Activated CD4-positive, alpha-beta T cell treated with anti-CD3 and anti-CD28 coated beads, Interleukin-2, amount 50 U/mL, for 24 hours (primary cell): ENCODE data around the gene TBXAS1.

Experiments
- DNase-seq, 2 donors: peaks; one replicate each; pipeline ENCODE4 v3.0.0-alpha.2; 2020; ENCODE audit warnings: low read depth in 1 of 2, low spot score in 1 of 2

TBXAS1 gene

GRCh38 chr7:139829025-139829774 is at the start of gene TBXAS1:
TBXAS1 (plus strand) TSS chr7:139829264; CDS start chr7:139829391, 127 bp downstream.
- no peak for DNase-seq

- no peak for DNase-seq
Observed at GRCh38 chr7:139782932-139783331, 46.1 kb upstream of the TBXAS1 start.

GRCh38 chr7:139783647-139784385 is 45.2 kb upstream of the TBXAS1 start:
- DNase-seq = no peak

GRCh38 chr7:139784648-139785047 is 44.4 kb upstream of the TBXAS1 start:
- no peak for DNase-seq

GRCh38 chr7:139791316-139791715 is 37.7 kb upstream of the TBXAS1 start:
- DNase-seq = no peak

GRCh38 chr7:139797607-139798006 is 31.5 kb upstream of the TBXAS1 start:
- DNase-seq = no peak

- DNase-seq = no peak
Observed at GRCh38 chr7:139798221-139798620, 30.8 kb upstream of the TBXAS1 start.

GRCh38 chr7:139798892-139799291 is 30.2 kb upstream of the TBXAS1 start:
- DNase-seq = no peak

- no peak for DNase-seq
Observed at GRCh38 chr7:139799586-139799985, 29.5 kb upstream of the TBXAS1 start.

- no peak for DNase-seq
Observed at GRCh38 chr7:139804571-139804970, 24.5 kb upstream of the TBXAS1 start.

- no peak for DNase-seq
Observed at GRCh38 chr7:139807009-139807408, 22.1 kb upstream of the TBXAS1 start.

GRCh38 chr7:139808427-139808826 is 20.6 kb upstream of the TBXAS1 start:
- no peak for DNase-seq

- DNase-seq = no peak
Observed at GRCh38 chr7:139808846-139809442, 20.1 kb upstream of the TBXAS1 start.

GRCh38 chr7:139811066-139811465 is 18.0 kb upstream of the TBXAS1 start:
- no peak for DNase-seq

GRCh38 chr7:139813151-139813550 is 15.9 kb upstream of the TBXAS1 start:
- DNase-seq = no peak

GRCh38 chr7:139813689-139814088 is 15.4 kb upstream of the TBXAS1 start:
- DNase-seq = no peak

- no peak for DNase-seq
Observed at GRCh38 chr7:139817249-139817648, 11.8 kb upstream of the TBXAS1 start.

GRCh38 chr7:139820089-139820488 is 9.0 kb upstream of the TBXAS1 start:
- no peak for DNase-seq

- DNase-seq = no peak
Observed at GRCh38 chr7:139821349-139822105, 7.5 kb upstream of the TBXAS1 start.

GRCh38 chr7:139822855-139823254 is 6.2 kb upstream of the TBXAS1 start:
- no peak for DNase-seq

GRCh38 chr7:139823959-139824521 is 5.0 kb upstream of the TBXAS1 start:
- no peak for DNase-seq
